ENCODE data around the gene LRRC71. TPM values are rescaled to one million over a fixed set of nuclear protein-coding genes. Genes with fewer than 3 reads are reported as not detected.

Gene LRRC71
- total and polyA plus RNA-seq, 3 donors from 2014 or later: 17.5 to 49.2 (median 23.1) TPM

GRCh38 chr1:156912310-156912709 lies 8.1 kb upstream of the LRRC71 start:
- Histone ChIP-seq H3K27ac (no peak overlapping the region), H3K4me3 (no peak overlapping the region), H3K4me1 (peaks cover 8% of the 10 kb centered on the region), H3K27me3 (no peaks in the 10 kb centered on the region), H3K36me3 (ENCODE audit: low read depth, missing control alignments) (no peaks in the 10 kb centered on the region), H3K9me3 (no peaks in the 10 kb centered on the region)
- TF ChIP-seq CTCF (IDR thresholded peaks at IDR 0.05) (no peak), POLR2A (IDR thresholded peaks at IDR 0.05) (no peak)
- WGBS, 2 donors: 67% methylated on average over 2 of the region's 2 CpGs; no CpG with 5 or more reads in 1 of the 2 donors
- DNase-seq: no peak
- intact Hi-C loops (cut with DNase I; ENCODE audit: low total_unique reads): no loop called here

GRCh38 chr1:156912861-156913808 lies 7.3 kb upstream of the LRRC71 start:
- no peaks in the 10 kb centered on the region for H3K27me3 ChIP-seq
- WGBS, 2 donors: 65 to 82% methylated on average over 5 to 24 of the region's 24 CpGs
- intact Hi-C loops (cut with DNase I; ENCODE audit: low total_unique reads): no loop called here
- H3K27ac ChIP-seq: no peak overlapping the region
- DNase-seq: peak; percentile 65
- H3K4me3 ChIP-seq: no peak overlapping the region
- peaks cover 8% of the 10 kb centered on the region for H3K4me1 ChIP-seq
- H3K9me3 ChIP-seq: no peaks in the 10 kb centered on the region
- no peak for TF ChIP-seq POLR2A (IDR thresholded peaks at IDR 0.05)
- no peak for TF ChIP-seq CTCF (IDR thresholded peaks at IDR 0.05)
- no peaks in the 10 kb centered on the region for H3K36me3 ChIP-seq (ENCODE audit: low read depth, missing control alignments)

- TF ChIP-seq CTCF (IDR thresholded peaks at IDR 0.05) (no peak), POLR2A (IDR thresholded peaks at IDR 0.05) (no peak)
- Histone ChIP-seq H3K36me3 (ENCODE audit: low read depth, missing control alignments) (no peaks in the 10 kb centered on the region), H3K9me3 (no peaks in the 10 kb centered on the region), H3K4me1 (peaks cover 8% of the 10 kb centered on the region), H3K4me3 (no peak overlapping the region), H3K27ac (no peak overlapping the region), H3K27me3 (no peaks in the 10 kb centered on the region)
- intact Hi-C loops (cut with DNase I; ENCODE audit: low total_unique reads): no loop called here
- DNase-seq: no peak
- WGBS, 2 donors: 85 to 88% methylated on average over 7 to 12 of the region's 13 CpGs
Measured at GRCh38 chr1:156913809-156914387, 6.5 kb upstream of the LRRC71 start.

GRCh38 chr1:156914440-156914856 lies 6.0 kb upstream of the LRRC71 start:
- Histone ChIP-seq H3K4me1 (peaks cover 8% of the 10 kb centered on the region), H3K27ac (no peak overlapping the region), H3K4me3 (no peak overlapping the region), H3K36me3 (ENCODE audit: low read depth, missing control alignments) (no peaks in the 10 kb centered on the region), H3K9me3 (no peaks in the 10 kb centered on the region), H3K27me3 (no peaks in the 10 kb centered on the region)
- no peak for TF ChIP-seq POLR2A (IDR thresholded peaks at IDR 0.05)
- no peak for TF ChIP-seq CTCF (IDR thresholded peaks at IDR 0.05)
- WGBS, 2 donors: 62 to 88% methylated on average over 7 to 9 of the region's 9 CpGs
- intact Hi-C loops (cut with DNase I; ENCODE audit: low total_unique reads): no loop called here
- DNase-seq: no peak

All from testis (tissue), 3 donors.